Subcutaneous adipose tissue (tissue), 4 donors: ENCODE measurements around the gene CTRL. TPM values are rescaled to one million over a fixed set of nuclear protein-coding genes. Genes with fewer than 3 reads are reported as not detected.

ENCODE experiments used
- total RNA-seq, 4 donors: library from RNA; depleted of rRNA; stranded (reverse); fragments of >200 nt; gene quantifications; one replicate each; pipeline ENCODE4 v1.1.0, GENCODE V29; 2016
- TF ChIP-seq, protein P1 (sequence below): fragments of 450-650 bp; IDR thresholded peaks from one replicate; pipeline ENCODE4 v1.5.1; 2016; ENCODE audit warnings: low read depth, mild to moderate bottlenecking, control low read depth, antibody characterized with exemption, moderate library complexity

CTRL gene
- total RNA-seq, 4 donors from 2014 or later, result 0.85 to 4.1 (median 0.88) TPM; not detected in 1

DNA sequence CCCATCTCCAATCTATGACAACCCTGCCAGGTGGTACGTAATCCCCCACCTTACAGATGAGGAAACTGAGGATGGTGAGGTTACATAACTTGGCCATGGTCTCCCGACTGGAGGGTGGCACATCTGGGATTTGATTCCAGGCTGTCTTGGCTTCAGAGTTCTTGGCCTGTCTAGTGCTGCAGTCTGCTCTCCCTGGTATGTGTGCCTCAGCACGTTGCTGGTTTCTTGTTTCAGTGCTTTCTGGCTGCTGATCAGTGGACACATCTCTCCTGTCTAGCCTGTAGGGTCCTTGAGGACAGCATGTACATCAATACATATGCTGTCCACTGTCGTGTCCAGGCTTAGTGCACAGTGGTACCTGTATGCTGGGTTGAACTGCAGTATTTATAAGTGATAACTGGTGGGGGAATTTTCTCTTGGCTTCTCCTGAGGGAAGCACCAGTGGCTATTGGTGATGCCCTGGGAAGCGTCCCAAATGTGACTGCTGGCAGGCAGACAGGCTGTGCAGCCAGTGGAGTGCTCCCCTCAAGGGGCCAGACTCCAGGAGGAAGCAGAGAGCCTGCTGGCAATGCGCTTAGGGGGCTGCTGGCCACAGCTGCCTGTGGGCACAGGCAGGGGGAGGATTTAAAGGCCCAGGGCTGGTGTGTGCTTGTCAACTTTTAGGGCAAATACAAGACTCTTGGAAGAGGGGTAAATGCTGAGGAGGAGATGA lies 14.4 kb downstream of the CTRL start:
- TF ChIP-seq, protein P1, sequence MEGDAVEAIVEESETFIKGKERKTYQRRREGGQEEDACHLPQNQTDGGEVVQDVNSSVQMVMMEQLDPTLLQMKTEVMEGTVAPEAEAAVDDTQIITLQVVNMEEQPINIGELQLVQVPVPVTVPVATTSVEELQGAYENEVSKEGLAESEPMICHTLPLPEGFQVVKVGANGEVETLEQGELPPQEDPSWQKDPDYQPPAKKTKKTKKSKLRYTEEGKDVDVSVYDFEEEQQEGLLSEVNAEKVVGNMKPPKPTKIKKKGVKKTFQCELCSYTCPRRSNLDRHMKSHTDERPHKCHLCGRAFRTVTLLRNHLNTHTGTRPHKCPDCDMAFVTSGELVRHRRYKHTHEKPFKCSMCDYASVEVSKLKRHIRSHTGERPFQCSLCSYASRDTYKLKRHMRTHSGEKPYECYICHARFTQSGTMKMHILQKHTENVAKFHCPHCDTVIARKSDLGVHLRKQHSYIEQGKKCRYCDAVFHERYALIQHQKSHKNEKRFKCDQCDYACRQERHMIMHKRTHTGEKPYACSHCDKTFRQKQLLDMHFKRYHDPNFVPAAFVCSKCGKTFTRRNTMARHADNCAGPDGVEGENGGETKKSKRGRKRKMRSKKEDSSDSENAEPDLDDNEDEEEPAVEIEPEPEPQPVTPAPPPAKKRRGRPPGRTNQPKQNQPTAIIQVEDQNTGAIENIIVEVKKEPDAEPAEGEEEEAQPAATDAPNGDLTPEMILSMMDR, result no peak

DNA sequence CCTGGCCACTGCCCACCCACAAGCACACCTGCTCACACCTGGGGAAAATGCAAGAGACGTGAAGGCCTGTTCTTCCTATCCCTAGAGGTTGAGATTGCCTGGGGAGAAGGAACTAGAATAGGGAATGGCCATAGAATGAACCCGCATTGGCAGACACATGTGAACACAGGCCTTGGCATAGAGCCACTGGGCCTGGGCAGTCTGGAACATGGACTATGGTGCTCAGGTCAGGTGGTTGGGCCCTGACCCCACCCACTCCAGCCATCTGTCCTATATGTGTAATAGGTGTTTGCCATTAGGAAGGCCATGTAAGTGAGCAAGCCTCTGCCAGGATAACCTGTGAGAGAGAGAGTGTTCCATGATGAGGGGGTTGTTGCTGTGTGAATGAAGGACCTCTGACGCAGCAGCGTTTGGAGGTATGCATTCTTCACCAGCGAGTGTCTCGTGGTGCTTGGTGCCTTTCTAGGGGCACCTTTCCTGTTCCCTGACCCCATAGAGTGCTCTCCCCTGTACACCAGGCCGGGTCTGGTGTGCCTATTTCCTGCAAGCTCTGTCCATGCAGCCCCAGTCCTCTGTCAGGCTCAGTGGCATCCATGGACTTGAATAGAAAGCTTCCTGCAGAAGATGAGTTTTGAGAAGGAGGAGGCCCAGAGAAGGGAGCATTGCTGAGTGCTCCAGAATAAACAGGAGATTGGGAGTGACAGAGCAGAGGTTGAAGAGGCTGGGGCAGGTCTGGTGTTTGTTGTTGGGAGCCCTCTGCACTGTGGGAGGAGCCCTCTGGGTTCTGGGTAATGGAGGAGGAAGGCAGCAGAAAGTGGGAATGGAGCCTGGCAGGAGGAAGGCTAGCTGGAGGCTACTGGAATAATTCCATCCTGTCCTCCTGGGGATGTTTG lies 15.6 kb downstream of the CTRL start:
- TF ChIP-seq, protein P1, result no peak

DNA sequence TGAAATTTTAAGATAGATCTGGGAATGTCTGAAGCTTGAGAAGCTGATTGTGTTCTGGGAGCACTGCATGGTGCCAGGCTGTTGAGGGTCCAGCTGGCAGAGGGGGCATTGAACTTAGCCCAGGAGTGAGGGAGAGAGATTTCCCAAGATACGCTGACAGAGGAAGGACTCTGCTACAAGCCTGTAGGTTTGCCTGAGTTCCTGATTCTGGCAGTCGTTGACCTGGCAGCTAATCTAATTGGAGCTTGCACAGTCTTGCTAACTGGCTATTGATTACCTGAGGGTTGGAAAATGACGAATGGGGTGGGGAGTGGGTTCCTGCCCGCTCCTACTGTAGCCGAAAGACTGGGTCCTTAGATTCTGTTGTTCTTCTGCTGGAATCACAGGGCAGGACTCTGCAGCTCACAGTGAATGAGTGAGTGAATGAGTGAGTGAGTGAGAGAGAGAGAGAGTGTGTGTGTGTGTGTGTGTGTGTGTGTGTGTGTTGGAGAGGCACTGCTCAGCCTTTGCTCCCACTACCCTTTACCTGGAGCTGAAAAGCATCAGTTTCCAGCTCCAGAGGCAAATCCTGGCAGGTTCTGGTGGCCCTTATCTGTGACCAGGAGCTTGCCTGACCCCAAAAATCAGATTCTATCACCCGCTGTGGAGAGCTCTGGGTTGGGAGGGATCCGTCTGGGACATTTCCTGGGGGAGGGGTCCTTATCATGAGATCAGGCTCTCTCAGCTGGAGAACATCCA lies 16.7 kb downstream of the CTRL start:
- TF ChIP-seq, protein P1, result no peak

DNA sequence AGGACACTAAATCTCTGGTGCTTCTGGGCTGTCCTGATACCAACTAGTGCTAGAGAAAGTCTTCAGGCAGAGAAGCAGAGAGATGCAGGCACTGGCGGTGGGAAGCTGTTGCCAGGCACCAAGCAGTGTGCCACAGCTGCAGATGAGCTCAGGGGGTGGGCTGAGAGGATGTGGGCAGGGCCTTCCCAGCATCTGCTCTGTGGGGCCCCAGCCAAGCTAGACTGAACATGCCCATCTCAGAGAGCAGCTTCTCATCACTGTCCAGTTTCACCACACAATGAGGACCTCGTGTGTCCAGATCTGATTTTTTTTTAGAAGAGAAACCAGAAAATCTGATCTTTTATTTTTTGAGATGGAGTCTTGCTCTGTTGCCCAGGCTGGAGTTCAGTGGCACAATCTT lies 21.5 kb downstream of the CTRL start:
- TF ChIP-seq, protein P1, result no peak

DNA sequence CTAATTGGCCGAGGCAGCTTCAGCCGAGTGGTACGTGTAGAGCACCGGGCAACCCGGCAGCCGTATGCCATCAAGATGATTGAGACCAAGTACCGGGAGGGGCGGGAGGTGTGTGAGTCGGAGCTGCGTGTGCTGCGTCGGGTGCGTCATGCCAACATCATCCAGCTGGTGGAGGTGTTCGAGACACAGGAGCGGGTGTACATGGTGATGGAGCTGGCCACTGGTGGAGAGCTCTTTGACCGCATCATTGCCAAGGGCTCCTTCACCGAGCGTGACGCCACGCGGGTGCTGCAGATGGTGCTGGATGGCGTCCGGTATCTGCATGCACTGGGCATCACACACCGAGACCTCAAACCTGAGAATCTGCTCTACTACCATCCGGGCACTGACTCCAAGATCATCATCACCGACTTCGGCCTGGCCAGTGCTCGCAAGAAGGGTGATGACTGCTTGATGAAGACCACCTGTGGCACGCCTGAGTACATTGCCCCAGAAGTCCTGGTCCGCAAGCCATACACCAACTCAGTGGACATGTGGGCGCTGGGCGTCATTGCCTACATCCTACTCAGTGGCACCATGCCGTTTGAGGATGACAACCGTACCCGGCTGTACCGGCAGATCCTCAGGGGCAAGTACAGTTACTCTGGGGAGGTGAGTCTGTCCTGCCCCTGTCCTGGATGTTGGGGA lies 22.5 kb downstream of the CTRL start:
- TF ChIP-seq, protein P1, result no peak

DNA sequence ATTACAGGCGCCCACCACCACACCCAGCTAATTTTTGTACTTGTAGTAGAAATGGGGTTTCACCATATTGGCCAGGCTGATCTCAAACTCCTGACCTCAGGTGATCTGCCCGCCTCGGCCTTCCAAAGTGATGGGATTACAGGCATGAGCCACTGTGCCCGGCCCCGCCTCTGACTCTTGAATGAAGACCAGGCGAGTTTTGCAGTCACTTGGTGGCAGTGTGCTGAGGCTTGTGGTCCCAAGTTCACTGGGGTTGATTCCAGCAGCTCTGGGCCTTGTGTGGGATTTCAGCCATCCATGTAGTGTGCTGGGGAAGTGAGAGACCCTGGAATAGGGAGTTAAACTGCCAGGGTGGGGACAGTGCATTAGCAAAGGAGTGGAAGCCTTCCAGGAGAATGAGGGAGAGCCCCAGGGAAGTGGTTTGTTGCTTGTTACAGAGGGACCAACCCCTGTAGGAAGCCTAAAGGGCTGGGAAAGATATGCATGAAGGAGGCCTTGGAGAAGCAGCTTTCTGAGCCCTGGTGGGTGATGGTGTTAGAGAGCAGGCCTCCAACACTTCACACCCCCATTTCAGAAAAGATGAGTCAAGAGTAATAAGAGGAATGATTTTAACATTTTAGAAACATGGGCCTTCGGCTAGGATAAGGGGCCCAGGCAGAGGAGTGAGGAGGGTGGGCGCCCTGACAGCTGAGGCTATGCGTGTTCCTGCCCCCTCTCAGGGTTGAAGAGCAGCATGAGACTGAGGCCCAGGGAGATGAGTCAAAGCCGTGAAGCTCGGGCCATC lies 24.1 kb downstream of the CTRL start:
- TF ChIP-seq, protein P1, result no peak
